Osteoblast (primary cell): ENCODE results near the gene NME7. TPM values are rescaled to one million over a fixed set of nuclear protein-coding genes. Genes with fewer than 3 reads are reported as not detected.

Experiments
- DNase-seq: peaks from one replicate; pipeline ENCODE4 v3.0.0; 2011; ENCODE audit warnings: low spot score, mixed read lengths; ENCODE audit not compliant: insufficient read length; ENCODE audit errors: missing footprints
- H2AFZ ChIP-seq: 2 replicates; pipeline ENCODE4 v1.6.0; 2011; ENCODE audit warnings: mild to moderate bottlenecking, low read length
- H3K27ac ChIP-seq: 2 replicates; pipeline ENCODE4 v1.5.1; 2011; ENCODE audit warnings: mild to moderate bottlenecking, low read depth, low read length, moderate library complexity
- H3K27me3 ChIP-seq: 2 replicates; pipeline ENCODE4 v1.6.0; 2012; ENCODE audit warnings: mild to moderate bottlenecking, control low read depth, inconsistent platforms, low read length, moderate library complexity; ENCODE audit not compliant: insufficient read depth
- H3K36me3 ChIP-seq: 2 replicates; pipeline ENCODE4 v1.5.1; 2011; ENCODE audit warnings: mild to moderate bottlenecking, low read length, control low read depth, moderate library complexity; ENCODE audit not compliant: insufficient read depth
- H3K4me1 ChIP-seq: 2 replicates; pipeline ENCODE4 v1.5.1; 2011; ENCODE audit warnings: mild to moderate bottlenecking, low read length, control low read depth, moderate library complexity; ENCODE audit not compliant: insufficient read depth
- H3K4me2 ChIP-seq: 2 replicates; pipeline ENCODE4 v1.6.0; 2011; ENCODE audit warnings: mild to moderate bottlenecking, low read length; ENCODE audit not compliant: insufficient read depth
- H3K4me3 ChIP-seq: fragments of 200-600 bp; sonication (generic); 3 replicates; pipeline ENCODE4 v1.5.1; 2012; ENCODE audit warnings: mild to moderate bottlenecking, low read length, inconsistent platforms; ENCODE audit not compliant: insufficient read depth
- H3K79me2 ChIP-seq: 2 replicates; pipeline ENCODE4 v1.6.0; 2012; ENCODE audit warnings: mild to moderate bottlenecking, low read length, control low read depth, inconsistent platforms; ENCODE audit not compliant: insufficient read depth
- H3K9me3 ChIP-seq: 2 replicates; pipeline ENCODE4 v1.5.1; 2011; ENCODE audit warnings: low read depth, low read length, control low read depth
- H4K20me1 ChIP-seq: 2 replicates; pipeline ENCODE4 v1.6.0; 2012; ENCODE audit warnings: mild to moderate bottlenecking, low read length, control low read depth; ENCODE audit not compliant: insufficient read depth
- CTCF ChIP-seq: IDR thresholded peaks from 2 replicates; pipeline ENCODE4 v1.5.1; 2011; ENCODE audit warnings: mild to moderate bottlenecking, low read depth, low read length, moderate library complexity; ENCODE audit errors: extremely low read depth
- total RNA-seq: library from RNA; depleted of rRNA; stranded (reverse); fragments of >200 nt; gene quantifications from 2 replicates; pipeline ENCODE4 v1.2.3, GENCODE V29; 2012

Gene NME7
- total RNA-seq, 1 donor = 31.5 TPM

- no peak overlapping the region for H3K4me2 ChIP-seq
- no peaks in the 10 kb centered on the region for H3K79me2 ChIP-seq
- H3K27me3 ChIP-seq = no peaks in the 10 kb centered on the region
- H3K4me3 ChIP-seq = no peak overlapping the region
- H3K9me3 ChIP-seq = no peaks in the 10 kb centered on the region
- H3K27ac ChIP-seq = no peak overlapping the region
- TF ChIP-seq CTCF = no peak
- DNase-seq = no peak
- H3K4me1 ChIP-seq = no peaks in the 10 kb centered on the region
- H3K36me3 ChIP-seq = no peaks in the 10 kb centered on the region
- no peaks in the 10 kb centered on the region for H4K20me1 ChIP-seq
- H2AFZ ChIP-seq = no peak overlapping the region
Measured at GRCh38 chr1:169090308-169090899, 277.2 kb downstream of the NME7 start.

GRCh38 chr1:169089776-169090175 lies 277.8 kb downstream of the NME7 start:
- Histone ChIP-seq H3K4me2 (no peak overlapping the region), H4K20me1 (no peaks in the 10 kb centered on the region), H3K4me3 (no peak overlapping the region), H3K79me2 (no peaks in the 10 kb centered on the region), H3K27ac (no peak overlapping the region), H3K27me3 (no peaks in the 10 kb centered on the region), H3K4me1 (no peaks in the 10 kb centered on the region), H3K36me3 (no peaks in the 10 kb centered on the region), H3K9me3 (no peaks in the 10 kb centered on the region), H2AFZ (no peak overlapping the region)
- no peak for TF ChIP-seq CTCF
- no peak for DNase-seq

DNA sequence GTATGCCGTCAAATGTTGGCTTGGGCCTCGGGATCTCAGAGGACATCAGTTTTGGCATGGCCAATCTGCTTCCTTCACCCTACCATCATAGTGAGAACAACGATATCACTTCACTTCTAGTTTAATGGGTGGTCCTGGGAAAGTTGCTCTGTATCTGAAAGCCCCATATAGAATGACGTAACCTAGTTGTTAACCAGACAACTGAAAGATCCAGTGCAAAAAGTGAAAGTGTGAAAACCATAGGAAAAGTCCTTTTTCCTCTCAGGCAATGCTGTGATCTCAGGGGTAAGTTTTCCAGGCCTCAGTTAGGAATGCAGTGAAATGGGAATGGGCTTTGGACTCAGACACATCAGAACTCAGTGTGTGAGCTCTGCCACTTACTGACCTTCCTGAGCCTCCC lies 279.7 kb downstream of the NME7 start:
- H3K9me3 ChIP-seq = no peaks in the 10 kb centered on the region
- no peak for TF ChIP-seq CTCF
- DNase-seq = no peak
- no peak overlapping the region for H3K4me2 ChIP-seq
- no peaks in the 10 kb centered on the region for H3K36me3 ChIP-seq
- no peaks in the 10 kb centered on the region for H4K20me1 ChIP-seq
- H2AFZ ChIP-seq = no peak overlapping the region
- no peaks in the 10 kb centered on the region for H3K79me2 ChIP-seq
- no peak overlapping the region for H3K4me3 ChIP-seq
- H3K27me3 ChIP-seq = no peaks in the 10 kb centered on the region
- no peak overlapping the region for H3K27ac ChIP-seq
- no peaks in the 10 kb centered on the region for H3K4me1 ChIP-seq

- no peak for TF ChIP-seq CTCF
- H3K36me3 ChIP-seq = no peaks in the 10 kb centered on the region
- no peaks in the 10 kb centered on the region for H3K4me1 ChIP-seq
Measured at GRCh38 chr1:169086603-169087455, 280.8 kb downstream of the NME7 start.

More at GRCh38 chr1:169086603-169087455, 280.8 kb downstream of the NME7 start:
- Histone ChIP-seq H3K9me3 (no peaks in the 10 kb centered on the region), H3K79me2 (no peaks in the 10 kb centered on the region), H3K4me2 (no peak overlapping the region), H2AFZ (no peak overlapping the region), H3K27me3 (no peaks in the 10 kb centered on the region), H4K20me1 (no peaks in the 10 kb centered on the region), H3K27ac (no peak overlapping the region), H3K4me3 (no peak overlapping the region)
- DNase-seq = no peak
